T-helper 17 cell (primary cell): Measurements from ENCODE around the gene WDR19. TPM values are rescaled to one million over a fixed set of nuclear protein-coding genes. Genes with fewer than 3 reads are reported as not detected.
"Not testable (repeated sequence)": the region's sequence is repeated elsewhere in the genome, so short reads cannot be mapped to it uniquely, and the experiment has no call there.

Experiments
- ATAC-seq: fragments of 150-1000 bp; cut with Tn5 transposase; 2 replicates; pipeline ENCODE4 v1.10.0; 2021; ENCODE audit warnings: mild to moderate bottlenecking, moderate library complexity
- DNase-seq, 3 donors: peaks; one replicate each; pipeline versions ENCODE4 v3.0.0 to v3.0.0-alpha.2; 2020 to 2021
- H3K9me3 ChIP-seq: one replicate; pipeline ENCODE4 v1.7.0; 2013; ENCODE audit warnings: low read length, mild to moderate bottlenecking; ENCODE audit not compliant: control insufficient read depth, poor library complexity, severe bottlenecking
- H3K27ac Mint-ChIP-seq: one replicate; pipeline ENCODE4 v1.8.0; 2022; ENCODE audit warnings: mild to moderate bottlenecking, moderate library complexity, mixed read lengths
- H3K27me3 Mint-ChIP-seq: one replicate; pipeline ENCODE4 v1.8.0; 2022; ENCODE audit warnings: mixed read lengths
- H3K36me3 Mint-ChIP-seq: one replicate; pipeline ENCODE4 v1.8.0; 2022; ENCODE audit warnings: low read depth, mixed read lengths
- H3K4me1 Mint-ChIP-seq: one replicate; pipeline ENCODE4 v1.8.0; 2022; ENCODE audit warnings: mild to moderate bottlenecking, mixed read lengths
- H3K4me3 Mint-ChIP-seq: one replicate; pipeline ENCODE4 v1.8.0; 2022; ENCODE audit warnings: mild to moderate bottlenecking, moderate library complexity, mixed read lengths
- total RNA-seq, 4 donors: library from RNA in 2 of 4; stranded (reverse) in 2 of 4; gene quantifications; one replicate each; pipeline ENCODE4 v1.2.3 and lab custom pipeline; 2022 to 2026

WDR19 gene
- total RNA-seq, 2 donors from 2014 or later = 14.1 to 15.5 TPM

GRCh38 chr4:39287223-39287622, 104.9 kb downstream of the WDR19 start:
- ATAC-seq (no peak), DNase-seq (no peak)
- no peak overlapping the region for H3K4me3 Mint-ChIP-seq
- H3K27me3 Mint-ChIP-seq = no peaks in the 10 kb centered on the region
- H3K4me1 Mint-ChIP-seq = peaks cover 7% of the 10 kb centered on the region
- peak overlapping the region; percentile 5 for H3K27ac Mint-ChIP-seq
- no peaks in the 10 kb centered on the region for H3K9me3 ChIP-seq
- peaks cover 10% of the 10 kb centered on the region for H3K36me3 Mint-ChIP-seq

- Mint-ChIP-seq H3K27me3 (no peaks in the 10 kb centered on the region), H3K27ac (no peak overlapping the region)
- DNase-seq = no peak
Observed at GRCh38 chr4:39291686-39292085, 109.4 kb downstream of the WDR19 start.

GRCh38 chr4:39292433-39292832, 110.1 kb downstream of the WDR19 start:
- H3K27ac Mint-ChIP-seq, H3K4me1 Mint-ChIP-seq, DNase-seq, H3K27me3 Mint-ChIP-seq, H3K4me3 Mint-ChIP-seq, H3K36me3 Mint-ChIP-seq, ATAC-seq, H3K9me3 ChIP-seq: not testable (repeated sequence)

More at GRCh38 chr4:39291686-39292085, 109.4 kb downstream of the WDR19 start:
- H3K4me3 Mint-ChIP-seq = no peak overlapping the region
- H3K4me1 Mint-ChIP-seq = peaks cover 4% of the 10 kb centered on the region
- H3K9me3 ChIP-seq = no peaks in the 10 kb centered on the region
- peaks cover 8% of the 10 kb centered on the region for H3K36me3 Mint-ChIP-seq
- no peak for ATAC-seq

GRCh38 chr4:39295784-39296183, 113.5 kb downstream of the WDR19 start:
- DNase-seq = no peak
- no peaks in the 10 kb centered on the region for H3K4me1 Mint-ChIP-seq
- H3K36me3 Mint-ChIP-seq = peaks cover 2% of the 10 kb centered on the region
- ATAC-seq = no peak
- H3K4me3 Mint-ChIP-seq = no peak overlapping the region
- no peaks in the 10 kb centered on the region for H3K9me3 ChIP-seq
- no peak overlapping the region for H3K27ac Mint-ChIP-seq
- no peaks in the 10 kb centered on the region for H3K27me3 Mint-ChIP-seq

- ATAC-seq (no peak), DNase-seq (no peak)
- Mint-ChIP-seq H3K36me3 (peaks cover 9% of the 10 kb centered on the region), H3K27me3 (no peaks in the 10 kb centered on the region), H3K4me1 (peaks cover 2% of the 10 kb centered on the region), H3K4me3 (no peak overlapping the region), H3K27ac (no peak overlapping the region)
- no peaks in the 10 kb centered on the region for H3K9me3 ChIP-seq
Observed at GRCh38 chr4:39302901-39303300, 120.6 kb downstream of the WDR19 start.

- DNase-seq = no peak
- H3K27ac Mint-ChIP-seq = peak overlapping the region; percentile 56
- peaks cover 5% of the 10 kb centered on the region for H3K4me1 Mint-ChIP-seq
- H3K9me3 ChIP-seq = no peaks in the 10 kb centered on the region
- no peak for ATAC-seq
- H3K4me3 Mint-ChIP-seq = no peak overlapping the region
- H3K27me3 Mint-ChIP-seq = no peaks in the 10 kb centered on the region
- peaks cover 14% of the 10 kb centered on the region for H3K36me3 Mint-ChIP-seq
Observed at GRCh38 chr4:39303871-39304270, 121.5 kb downstream of the WDR19 start.

GRCh38 chr4:39304651-39305050, 122.3 kb downstream of the WDR19 start:
- no peaks in the 10 kb centered on the region for H3K27me3 Mint-ChIP-seq
- H3K36me3 Mint-ChIP-seq = peaks cover 17% of the 10 kb centered on the region
- peaks cover 7% of the 10 kb centered on the region for H3K4me1 Mint-ChIP-seq
- H3K9me3 ChIP-seq = no peaks in the 10 kb centered on the region
- DNase-seq = no peak
- ATAC-seq = no peak
- H3K27ac Mint-ChIP-seq = peak overlapping the region; percentile 56
- no peak overlapping the region for H3K4me3 Mint-ChIP-seq

- Mint-ChIP-seq H3K36me3 (peaks cover 18% of the 10 kb centered on the region), H3K4me1 (peaks cover 10% of the 10 kb centered on the region), H3K27ac (peak overlapping the region; percentile 32), H3K27me3 (no peaks in the 10 kb centered on the region), H3K4me3 (no peak overlapping the region)
- DNase-seq (no peak), ATAC-seq (no peak)
- H3K9me3 ChIP-seq = no peaks in the 10 kb centered on the region
Observed at GRCh38 chr4:39305912-39306677, 123.8 kb downstream of the WDR19 start.

GRCh38 chr4:39308611-39309010, 126.3 kb downstream of the WDR19 start:
- ATAC-seq (no peak), DNase-seq (no peak)
- Mint-ChIP-seq H3K4me1 (peaks cover 10% of the 10 kb centered on the region), H3K4me3 (no peak overlapping the region), H3K36me3 (peaks cover 21% of the 10 kb centered on the region), H3K27me3 (no peaks in the 10 kb centered on the region), H3K27ac (peak overlapping the region; percentile 21)
- no peaks in the 10 kb centered on the region for H3K9me3 ChIP-seq

- Mint-ChIP-seq H3K27me3 (no peaks in the 10 kb centered on the region), H3K4me3 (no peak overlapping the region), H3K36me3 (peaks cover 19% of the 10 kb centered on the region), H3K4me1 (peaks cover 8% of the 10 kb centered on the region), H3K27ac (peak overlapping the region; percentile 51)
- no peaks in the 10 kb centered on the region for H3K9me3 ChIP-seq
- no peak for DNase-seq
- no peak for ATAC-seq
Observed at GRCh38 chr4:39312816-39313215, 130.5 kb downstream of the WDR19 start.

GRCh38 chr4:39319676-39320075, 137.3 kb downstream of the WDR19 start:
- DNase-seq (no peak), ATAC-seq (no peak)
- Mint-ChIP-seq H3K27me3 (no peaks in the 10 kb centered on the region), H3K4me1 (no peaks in the 10 kb centered on the region), H3K36me3 (peaks cover under 1% of the 10 kb centered on the region), H3K27ac (no peak overlapping the region), H3K4me3 (no peak overlapping the region)
- H3K9me3 ChIP-seq = no peaks in the 10 kb centered on the region

GRCh38 chr4:39320381-39321115, 138.2 kb downstream of the WDR19 start:
- H3K9me3 ChIP-seq = no peaks in the 10 kb centered on the region
- Mint-ChIP-seq H3K27me3 (no peaks in the 10 kb centered on the region), H3K27ac (peak overlapping the region; percentile 16), H3K4me3 (no peak overlapping the region), H3K36me3 (peaks cover 7% of the 10 kb centered on the region), H3K4me1 (peaks cover 4% of the 10 kb centered on the region)
- ATAC-seq (no peak), DNase-seq (no peak)

GRCh38 chr4:39323821-39324220, 141.5 kb downstream of the WDR19 start:
- Mint-ChIP-seq H3K4me3 (no peak overlapping the region), H3K36me3 (peaks cover 9% of the 10 kb centered on the region), H3K27ac (no peak overlapping the region), H3K4me1 (peaks cover 7% of the 10 kb centered on the region), H3K27me3 (no peaks in the 10 kb centered on the region)
- no peaks in the 10 kb centered on the region for H3K9me3 ChIP-seq
- DNase-seq (no peak), ATAC-seq (no peak)
